ENCODE data around the gene PGAP3. TPM values are rescaled to one million over a fixed set of nuclear protein-coding genes. Genes with fewer than 3 reads are reported as not detected.
"Not testable (repeated sequence)": the region's sequence is repeated elsewhere in the genome, so short reads cannot be mapped to it uniquely, and the experiment has no call there.

PGAP3 gene
- total and polyA plus RNA-seq, 8 donors = 17.2 to 46.5 (median 39.5) TPM

DNA sequence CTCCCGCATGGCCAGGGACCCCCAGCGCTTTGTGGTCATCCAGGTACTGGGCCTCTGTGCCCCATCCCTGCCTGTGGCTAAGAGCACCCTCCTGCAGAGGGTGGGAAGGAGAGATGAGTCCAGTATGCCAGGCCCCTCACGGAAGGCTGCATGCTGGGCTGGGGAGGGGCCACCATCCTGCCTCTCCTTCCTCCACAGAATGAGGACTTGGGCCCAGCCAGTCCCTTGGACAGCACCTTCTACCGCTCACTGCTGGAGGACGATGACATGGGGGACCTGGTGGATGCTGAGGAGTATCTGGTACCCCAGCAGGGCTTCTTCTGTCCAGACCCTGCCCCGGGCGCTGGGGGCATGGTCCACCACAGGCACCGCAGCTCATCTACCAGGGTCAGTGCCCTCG lies 38.8 kb upstream of the PGAP3 start:
- Histone ChIP-seq H3K36me3 (peaks cover 0 to 52% of the 10 kb centered on the region in 2 donors), H3K4me3 (no peak overlapping the region), H3K4me1 (peaks cover 6 to 18% of the 10 kb centered on the region in 2 donors), H3K27me3 (no peaks in the 10 kb centered on the region), H3K27ac (no peak overlapping the region), H3K9me3 (no peaks in the 10 kb centered on the region)
- DNase-seq (no peak), ATAC-seq (no peak)
- TF ChIP-seq, protein P1, sequence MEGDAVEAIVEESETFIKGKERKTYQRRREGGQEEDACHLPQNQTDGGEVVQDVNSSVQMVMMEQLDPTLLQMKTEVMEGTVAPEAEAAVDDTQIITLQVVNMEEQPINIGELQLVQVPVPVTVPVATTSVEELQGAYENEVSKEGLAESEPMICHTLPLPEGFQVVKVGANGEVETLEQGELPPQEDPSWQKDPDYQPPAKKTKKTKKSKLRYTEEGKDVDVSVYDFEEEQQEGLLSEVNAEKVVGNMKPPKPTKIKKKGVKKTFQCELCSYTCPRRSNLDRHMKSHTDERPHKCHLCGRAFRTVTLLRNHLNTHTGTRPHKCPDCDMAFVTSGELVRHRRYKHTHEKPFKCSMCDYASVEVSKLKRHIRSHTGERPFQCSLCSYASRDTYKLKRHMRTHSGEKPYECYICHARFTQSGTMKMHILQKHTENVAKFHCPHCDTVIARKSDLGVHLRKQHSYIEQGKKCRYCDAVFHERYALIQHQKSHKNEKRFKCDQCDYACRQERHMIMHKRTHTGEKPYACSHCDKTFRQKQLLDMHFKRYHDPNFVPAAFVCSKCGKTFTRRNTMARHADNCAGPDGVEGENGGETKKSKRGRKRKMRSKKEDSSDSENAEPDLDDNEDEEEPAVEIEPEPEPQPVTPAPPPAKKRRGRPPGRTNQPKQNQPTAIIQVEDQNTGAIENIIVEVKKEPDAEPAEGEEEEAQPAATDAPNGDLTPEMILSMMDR (IDR thresholded peaks at IDR 0.05) = no peak
- intact Hi-C loops (cut with DNase I) = no loop called here

DNA sequence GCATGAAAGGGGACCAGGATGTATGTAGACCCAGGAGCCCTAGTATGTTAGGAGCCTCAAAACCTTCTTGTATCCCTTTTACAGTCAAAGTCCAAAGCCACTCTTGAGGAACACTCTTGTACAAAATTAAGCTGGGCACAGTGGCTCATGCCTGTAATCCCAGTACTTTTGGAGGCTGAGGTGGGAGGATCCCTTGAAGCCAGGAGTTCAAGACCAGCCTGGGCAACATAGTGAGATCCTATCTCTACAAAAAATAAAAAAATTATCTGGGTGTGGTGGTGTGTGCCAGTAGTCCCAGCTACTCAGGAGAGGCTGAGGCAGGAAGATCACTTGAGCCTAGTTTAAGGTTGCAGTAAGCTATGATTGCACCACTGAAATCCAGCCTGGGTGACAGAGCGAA lies 38.1 kb upstream of the PGAP3 start:
- ATAC-seq = not testable (repeated sequence)

DNA sequence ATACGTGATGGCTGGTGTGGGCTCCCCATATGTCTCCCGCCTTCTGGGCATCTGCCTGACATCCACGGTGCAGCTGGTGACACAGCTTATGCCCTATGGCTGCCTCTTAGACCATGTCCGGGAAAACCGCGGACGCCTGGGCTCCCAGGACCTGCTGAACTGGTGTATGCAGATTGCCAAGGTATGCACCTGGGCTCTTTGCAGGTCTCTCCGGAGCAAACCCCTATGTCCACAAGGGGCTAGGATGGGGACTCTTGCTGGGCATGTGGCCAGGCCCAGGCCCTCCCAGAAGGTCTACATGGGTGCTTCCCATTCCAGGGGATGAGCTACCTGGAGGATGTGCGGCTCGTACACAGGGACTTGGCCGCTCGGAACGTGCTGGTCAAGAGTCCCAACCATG lies 36.9 kb upstream of the PGAP3 start:
- Histone ChIP-seq H3K27me3 (no peaks in the 10 kb centered on the region), H3K27ac (no peak overlapping the region), H3K9me3 (no peaks in the 10 kb centered on the region), H3K4me1 (peaks cover 5 to 11% of the 10 kb centered on the region in 2 donors), H3K36me3 (peaks cover 0 to 54% of the 10 kb centered on the region in 2 donors), H3K4me3 (no peak overlapping the region)
- ATAC-seq (no peak), DNase-seq (no peak)
- TF ChIP-seq, protein P1 (IDR thresholded peaks at IDR 0.05) = no peak
- intact Hi-C loops (cut with DNase I) = no loop called here

More for the DNA sequence above, 38.1 kb upstream of the PGAP3 start:
- DNase-seq; H3K27me3 ChIP-seq; H3K27ac ChIP-seq; H3K4me3 ChIP-seq; intact Hi-C loops (cut with DNase I); H3K9me3 ChIP-seq: not testable (repeated sequence)
- H3K4me1 ChIP-seq = peaks cover 6 to 17% of the 10 kb centered on the region in 2 donors
- peaks cover 0 to 52% of the 10 kb centered on the region in 2 donors for H3K36me3 ChIP-seq

DNA sequence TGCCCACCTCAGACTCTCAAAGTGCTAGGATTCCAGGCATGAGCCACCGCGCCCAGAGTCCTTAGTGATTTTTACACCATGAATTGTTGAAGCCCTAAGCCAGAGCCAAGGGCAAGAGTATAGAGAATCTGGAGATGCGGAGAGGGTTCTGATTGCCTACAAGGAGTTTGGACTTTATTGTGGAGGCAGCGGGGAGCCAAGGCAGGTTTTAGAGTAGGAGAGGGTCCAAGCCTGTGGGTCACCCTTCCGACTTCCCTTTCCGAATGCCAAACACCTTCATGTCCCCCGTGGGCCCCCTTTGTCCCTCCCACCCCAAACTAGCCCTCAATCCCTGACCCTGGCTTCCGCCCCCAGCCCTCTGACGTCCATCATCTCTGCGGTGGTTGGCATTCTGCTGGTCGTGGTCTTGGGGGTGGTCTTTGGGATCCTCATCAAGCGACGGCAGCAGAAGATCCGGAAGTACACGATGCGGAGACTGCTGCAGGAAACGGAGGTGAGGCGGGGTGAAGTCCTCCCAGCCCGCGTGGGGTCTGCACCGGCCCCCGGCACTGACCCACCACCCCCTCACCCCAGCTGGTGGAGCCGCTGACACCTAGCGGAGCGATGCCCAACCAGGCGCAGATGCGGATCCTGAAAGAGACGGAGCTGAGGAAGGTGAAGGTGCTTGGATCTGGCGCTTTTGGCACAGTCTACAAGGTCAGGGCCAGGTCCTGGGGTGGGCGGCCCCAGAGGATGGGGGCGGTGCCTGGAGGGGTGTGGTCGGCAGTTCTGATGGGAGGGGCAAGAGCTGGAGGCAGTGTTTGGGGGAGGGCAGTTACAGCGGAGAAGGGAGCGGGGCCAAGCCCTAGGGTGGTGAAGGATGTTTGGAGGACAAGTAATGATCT lies 35.4 kb upstream of the PGAP3 start:
- Histone ChIP-seq H3K36me3 (peaks cover 0 to 55% of the 10 kb centered on the region in 2 donors), H3K4me3 (no peak overlapping the region), H3K27ac (no peak overlapping the region), H3K27me3 (no peaks in the 10 kb centered on the region), H3K9me3 (no peaks in the 10 kb centered on the region), H3K4me1 (no peaks in the 10 kb centered on the region)
- TF ChIP-seq, protein P1 (IDR thresholded peaks at IDR 0.05) = no peak
- no peak for DNase-seq
- intact Hi-C loops (cut with DNase I) = no loop called here
- peak; percentile 27 for ATAC-seq

DNA sequence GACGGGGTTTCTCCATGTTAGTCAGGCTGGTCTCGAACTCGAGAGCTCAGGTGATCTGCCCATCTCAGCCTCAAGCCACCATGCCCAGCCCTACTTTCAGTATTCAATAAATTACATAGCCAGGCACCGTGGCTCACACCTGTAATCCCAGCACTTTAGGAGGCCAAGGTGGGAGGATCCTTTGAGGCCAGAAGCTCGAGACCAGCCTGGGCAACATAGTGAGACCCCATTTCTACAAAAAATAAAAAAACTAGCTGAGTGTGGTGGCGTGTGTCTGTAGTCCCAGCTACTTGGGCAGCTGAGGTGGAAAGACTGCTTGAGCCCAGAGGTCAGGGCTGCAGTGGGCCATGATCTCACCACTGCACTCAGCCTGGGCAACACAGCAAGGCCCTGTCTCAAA lies 34.2 kb upstream of the PGAP3 start:
- no peaks in the 10 kb centered on the region for H3K27me3 ChIP-seq
- no peaks in the 10 kb centered on the region for H3K4me1 ChIP-seq
- TF ChIP-seq, protein P1 (IDR thresholded peaks at IDR 0.05) = no peak
- H3K4me3 ChIP-seq = no peak overlapping the region
- no peaks in the 10 kb centered on the region for H3K9me3 ChIP-seq
- peaks cover 0 to 52% of the 10 kb centered on the region in 2 donors for H3K36me3 ChIP-seq
- no peak overlapping the region for H3K27ac ChIP-seq
- DNase-seq = no peak
- intact Hi-C loops (cut with DNase I) = no loop called here
- no peak for ATAC-seq

Measured in left lung (tissue), 10 donors.